ENCODE data around the gene BNIP3.

- TF ChIP-seq CTCF (IDR thresholded peaks at IDR 0.05; ENCODE audit: low read depth, low read length, poor library complexity, severe bottlenecking) (no peak), EZH2phosphoT487 (IDR thresholded peaks at IDR 0.05; ENCODE audit: borderline replicate concordance, low read length) (no peak)
Observed at GRCh38 chr10:131937836-131938235, 43.9 kb downstream of the BNIP3 start.

Data from DOHH2 (cell line).